ENCODE data around the gene DOK1. TPM values are rescaled to one million over a fixed set of nuclear protein-coding genes. Genes with fewer than 3 reads are reported as not detected.

DOK1 gene
- total RNA-seq, 1 donor from 2014 or later, result 19.3 TPM

- Histone ChIP-seq H3K9ac (ENCODE audit: low read length) (peak within 1 kb of the TSS; percentile 95), H4K20me1 (ENCODE audit: insufficient read depth, low read length) (peaks cover 7% of the 10 kb centered on the region), H3K36me3 (ENCODE audit: insufficient read depth, low read length) (peaks cover 4% of the 10 kb centered on the region), H2AFZ (ENCODE audit: low read depth, low read length) (peak within 1 kb of the TSS; percentile 98), H3K4me3 (ENCODE audit: insufficient read depth, low read depth, low read length) (peak within 1 kb of the TSS; percentile 94), H3K79me2 (ENCODE audit: insufficient read depth, low read length) (peaks cover 24% of the 10 kb centered on the region), H3K9me3 (ENCODE audit: insufficient read depth, low read depth, low read length) (no peaks in the 10 kb centered on the region), H3K27ac (ENCODE audit: low read depth, low read length) (peak within 1 kb of the TSS; percentile 99), H3K27me3 (ENCODE audit: insufficient read depth, low read length) (peaks cover 25% of the 10 kb centered on the region), H3K4me1 (ENCODE audit: insufficient read depth, low read length) (peaks cover 54% of the 10 kb centered on the region), H3K4me2 (ENCODE audit: low read length) (peak within 1 kb of the TSS; percentile 97)
- Mint-ChIP-seq H3K27ac (ENCODE audit: unreplicated experiment) (peak within 1 kb of the TSS; percentile 99), H3K9me3 (ENCODE audit: unreplicated experiment) (no peaks in the 10 kb centered on the region), H3K4me1 (ENCODE audit: low read depth, unreplicated experiment) (peaks cover 21% of the 10 kb centered on the region), H3K36me3 (ENCODE audit: low read depth, unreplicated experiment) (peaks cover 12% of the 10 kb centered on the region), H3K4me3 (ENCODE audit: unreplicated experiment) (peak within 1 kb of the TSS; percentile 97), H3K27me3 (ENCODE audit: low read depth, unreplicated experiment) (peaks cover 35% of the 10 kb centered on the region)
- DNase-seq (ENCODE audit: low read depth) (peak; percentile 91), FAIRE-seq (no peak)
- TF ChIP-seq CTCF (IDR thresholded peaks at IDR 0.05; ENCODE audit: insufficient read depth, low read depth, low read length) (peak; percentile 26), EZH2 (IDR thresholded peaks at IDR 0.05; ENCODE audit: insufficient read depth, low read length) (no peak)
Observed at GRCh38 chr2:74507145-74507925, 47.2 kb upstream of the DOK1 start, which contains the start of gene PCGF1. TSS of gene PCGF1 (minus strand) at chr2:74507695. CDS start at chr2:74507668, 27 bp downstream.

GRCh38 chr2:74507926-74508520 is 46.5 kb upstream of the DOK1 start:
- DNase-seq (ENCODE audit: low read depth), result no peak
- no peaks in the 10 kb centered on the region for H3K9me3 ChIP-seq (ENCODE audit: insufficient read depth, low read depth, low read length)
- H3K27me3 ChIP-seq (ENCODE audit: insufficient read depth, low read length), result peaks cover 31% of the 10 kb centered on the region
- Mint-ChIP-seq H3K4me1 (ENCODE audit: low read depth, unreplicated experiment) (peaks cover 21% of the 10 kb centered on the region), H3K27ac (ENCODE audit: unreplicated experiment) (peak overlapping the region; percentile 99), H3K36me3 (ENCODE audit: low read depth, unreplicated experiment) (peaks cover 12% of the 10 kb centered on the region), H3K27me3 (ENCODE audit: low read depth, unreplicated experiment) (peaks cover 40% of the 10 kb centered on the region), H3K4me3 (ENCODE audit: unreplicated experiment) (peak overlapping the region; percentile 97), H3K9me3 (ENCODE audit: unreplicated experiment) (no peaks in the 10 kb centered on the region)
- H3K79me2 ChIP-seq (ENCODE audit: insufficient read depth, low read length), result peaks cover 24% of the 10 kb centered on the region
- FAIRE-seq, result no peak
- H2AFZ ChIP-seq (ENCODE audit: low read depth, low read length), result peak overlapping the region; percentile 98
- H3K36me3 ChIP-seq (ENCODE audit: insufficient read depth, low read length), result peaks cover 4% of the 10 kb centered on the region
- H4K20me1 ChIP-seq (ENCODE audit: insufficient read depth, low read length), result peaks cover 7% of the 10 kb centered on the region
- H3K4me3 ChIP-seq (ENCODE audit: insufficient read depth, low read depth, low read length), result peak overlapping the region; percentile 94
- peak overlapping the region; percentile 99 for H3K27ac ChIP-seq (ENCODE audit: low read depth, low read length)
- TF ChIP-seq EZH2 (IDR thresholded peaks at IDR 0.05; ENCODE audit: insufficient read depth, low read length), result no peak
- no peak for TF ChIP-seq CTCF (IDR thresholded peaks at IDR 0.05; ENCODE audit: insufficient read depth, low read depth, low read length)
- peaks cover 47% of the 10 kb centered on the region for H3K4me1 ChIP-seq (ENCODE audit: insufficient read depth, low read length)
- H3K4me2 ChIP-seq (ENCODE audit: low read length), result peak overlapping the region; percentile 97
- H3K9ac ChIP-seq (ENCODE audit: low read length), result peak overlapping the region; percentile 95
